Progenitor cell of endocrine pancreas (in vitro differentiated cells): ENCODE measurements around the gene MRAP2. TPM values are rescaled to one million over a fixed set of nuclear protein-coding genes. Genes with fewer than 3 reads are reported as not detected.

Source experiments
- DNase-seq: peaks from one replicate; pipeline ENCODE4 v3.0.0; 2021; ENCODE audit warnings: low spot score; ENCODE audit not compliant: unreplicated experiment
- H3K27ac Mint-ChIP-seq: 2 replicates; pipeline ENCODE4 v1.8.0; 2021; ENCODE audit warnings: mild to moderate bottlenecking, moderate library complexity, mixed read lengths
- H3K27me3 Mint-ChIP-seq: 2 replicates; pipeline ENCODE4 v1.8.0; 2021; ENCODE audit warnings: mixed read lengths
- H3K36me3 Mint-ChIP-seq: 2 replicates; pipeline ENCODE4 v1.8.0; 2022; ENCODE audit warnings: mixed read lengths; ENCODE audit not compliant: insufficient read depth
- H3K4me1 Mint-ChIP-seq: 2 replicates; pipeline ENCODE4 v1.8.0; 2021; ENCODE audit warnings: low read depth, mixed read lengths
- H3K4me3 Mint-ChIP-seq: 2 replicates; pipeline ENCODE4 v1.8.0; 2021; ENCODE audit warnings: low read depth, mild to moderate bottlenecking, moderate library complexity, mixed read lengths
- H3K9me3 Mint-ChIP-seq: 2 replicates; pipeline ENCODE4 v1.8.0; 2021; ENCODE audit warnings: low read depth, mixed read lengths
- CTCF ChIP-seq: fragments of 200-600 bp; sonication (generic); IDR thresholded peaks from one replicate; pipeline ENCODE4 v1.5.0; 2021; ENCODE audit warnings: antibody characterized with exemption, mild to moderate bottlenecking; ENCODE audit not compliant: unreplicated experiment
- total RNA-seq: library from RNA; stranded (reverse); gene quantifications from 2 replicates; pipeline ENCODE4 v1.2.1, GENCODE V29; 2021

Gene MRAP2
- total RNA-seq, 1 donor from 2014 or later = 1.1 TPM

GRCh38 chr6:84137051-84137375 lies 103.4 kb downstream of the MRAP2 start:
- H3K27me3 Mint-ChIP-seq = no peaks in the 10 kb centered on the region
- DNase-seq = no peak
- TF ChIP-seq CTCF = no peak
- peaks cover 13% of the 10 kb centered on the region for H3K4me1 Mint-ChIP-seq
- H3K4me3 Mint-ChIP-seq = no peak overlapping the region
- peaks cover 29% of the 10 kb centered on the region for H3K36me3 Mint-ChIP-seq
- H3K27ac Mint-ChIP-seq = no peak overlapping the region
- peaks cover 8% of the 10 kb centered on the region for H3K9me3 Mint-ChIP-seq

DNA sequence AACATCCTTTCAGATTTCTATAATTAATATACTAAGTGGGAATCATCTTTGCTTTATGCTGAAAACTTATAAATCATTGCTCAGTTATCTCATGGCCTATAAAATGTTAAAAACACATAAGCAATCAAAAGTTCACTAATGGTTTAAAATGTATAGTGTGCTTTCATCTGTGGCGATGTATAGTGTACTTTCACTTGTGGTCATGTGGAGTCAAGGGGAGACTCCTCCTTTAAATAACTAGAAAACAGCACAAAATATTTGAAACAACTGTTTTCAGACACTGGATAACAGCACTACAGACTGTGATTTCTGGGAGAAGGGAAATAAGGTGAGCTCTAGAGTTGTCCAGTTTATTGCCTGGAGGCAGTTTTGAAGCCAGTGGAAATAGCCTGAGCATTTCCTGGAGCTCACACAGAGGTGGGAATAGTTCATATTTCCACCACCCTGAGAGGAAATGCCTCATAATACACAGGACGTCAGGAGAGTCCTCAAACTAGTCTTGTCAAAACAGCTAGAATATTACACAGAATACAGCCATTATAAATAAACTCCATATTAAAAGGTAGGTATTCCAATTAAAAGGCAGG lies 104.5 kb downstream of the MRAP2 start:
- Mint-ChIP-seq H3K36me3 (peaks cover 19% of the 10 kb centered on the region), H3K4me1 (peaks cover 13% of the 10 kb centered on the region), H3K27me3 (no peaks in the 10 kb centered on the region), H3K4me3 (no peak overlapping the region), H3K27ac (no peak overlapping the region), H3K9me3 (no peaks in the 10 kb centered on the region)
- no peak for DNase-seq
- TF ChIP-seq CTCF = no peak

GRCh38 chr6:84139311-84139710 lies 105.7 kb downstream of the MRAP2 start:
- DNase-seq = no peak
- Mint-ChIP-seq H3K27ac (no peak overlapping the region), H3K36me3 (peaks cover 8% of the 10 kb centered on the region), H3K9me3 (no peaks in the 10 kb centered on the region), H3K4me3 (no peak overlapping the region), H3K27me3 (no peaks in the 10 kb centered on the region), H3K4me1 (peaks cover 13% of the 10 kb centered on the region)
- TF ChIP-seq CTCF = no peak

Other genes starting within 250 kb of the MRAP2 start
- not detected in 2 replicates for gene RIPPLY2, start 180.4 kb upstream of the MRAP2 start, total RNA-seq
- gene CYB5R4, start 174.1 kb upstream of the MRAP2 start, total RNA-seq = 17.8 and 23.6 TPM in 2 replicates
- gene CEP162, start 193.9 kb downstream of the MRAP2 start, total RNA-seq = 23.2 and 26.5 TPM in 2 replicates